Ovary (tissue), 9 donors: ENCODE data around the gene RNU4-1. TPM values are rescaled to one million over a fixed set of nuclear protein-coding genes. Genes with fewer than 3 reads are reported as not detected.
"Not testable (repeated sequence)": the region's sequence is repeated elsewhere in the genome, so short reads cannot be mapped to it uniquely, and the experiment has no call there.

ENCODE experiments used
- DNase-seq, 5 donors: peaks; one replicate each; pipeline ENCODE4 v3.0.0-alpha.2; 2019 to 2020
- H3K27ac ChIP-seq, 2 donors: fragments of 200-600 bp; one replicate each; pipeline versions ENCODE4 v1.5.1 to v1.8.0; 2019 to 2022
- H3K27me3 ChIP-seq: fragments of 200-600 bp; one replicate; pipeline ENCODE4 v1.8.0; 2022
- H3K36me3 ChIP-seq: fragments of 200-600 bp; sonication (generic); one replicate; pipeline ENCODE4 v1.5.1; 2019
- H3K4me1 ChIP-seq: one replicate; pipeline ENCODE4 v1.8.1; 2013; ENCODE audit warnings: mild to moderate bottlenecking, moderate library complexity; ENCODE audit not compliant: insufficient read depth
- H3K4me3 ChIP-seq: fragments of 200-600 bp; sonication (generic); one replicate; pipeline ENCODE4 v1.5.1; 2017
- H3K9me3 ChIP-seq, 2 donors: fragments of 200-600 bp in 1 of 2; sonication (generic) in 1 of 2; one replicate each; pipeline versions ENCODE4 v1.5.1 to v1.8.1; 2013 to 2019; ENCODE audit warnings: mild to moderate bottlenecking in 1 of 2, moderate library complexity in 1 of 2
- CTCF ChIP-seq, 3 donors: fragments of 450-650 bp in 2 of 3; fragments of 200-600 bp in 1 of 3; IDR thresholded peaks; one replicate each; pipeline versions ENCODE4 v1.5.1 to v1.8.0; 2016 to 2022; ENCODE audit warnings: antibody characterized with exemption in 3 of 3, mild to moderate bottlenecking in 1 of 3
- EP300 ChIP-seq: sonication (generic); formaldehyde crosslinking; IDR thresholded peaks from one replicate; pipeline ENCODE4 v1.6.1; 2017; ENCODE audit warnings: antibody characterized with exemption
- POLR2A ChIP-seq: fragments of 450-650 bp; IDR thresholded peaks from one replicate; pipeline ENCODE4 v1.6.1; 2017; ENCODE audit warnings: antibody characterized with exemption, mild to moderate bottlenecking, moderate library complexity
- WGBS, 3 donors: extraction: QIAGEN DNeasy Blood & Tissue Kit in 1 of 3; methylation state at CpG; one replicate each; pipeline versions ENCODE4 v1.1.5 to v1.1.7; 2013 to 2017; 5-methylcytosine and 5-hydroxymethylcytosine counted together
- intact Hi-C, 4 donors: fragments of 100-400 bp; cut with DNase I; formaldehyde crosslinking; loops; one replicate each; pipeline versions ENCODE4 v1.11.0 to v1.15.1; 2022 to 2023
- polyA plus RNA-seq, 2 donors: library from polyadenylated mRNA; stranded (reverse); fragments of 200-250 nt in 1 of 2; fragments of 350-450 nt in 1 of 2; fragmentation: Illumina TruSeq in 1 of 2; extraction: RNeasy Lipid Tissue Mini Kit (QIAGEN cat#74804) in 1 of 2; gene quantifications; one replicate each; pipeline ENCODE4 v1.2.3, GENCODE V29; 2013 to 2014
- total RNA-seq, 7 donors: library from RNA; depleted of rRNA in 2 of 7; stranded (reverse); fragments of >200 nt in 2 of 7; fragmentation: NEBNext Ultra II Directional in 3 of 7; extraction: Animal tissue kit (Norgen Biotek cat#: 25700) in 3 of 7; gene quantifications; one replicate each; pipeline versions ENCODE4 v1.1.0 to v1.2.4, GENCODE V29; 2016 to 2023
- donor health status: DM: no; HTN: no; CAD: no; lungs with moderate emphysema.
- donor health status: DM: no; HTN: no; CAD: no.
- donor health status: Bipolar disorder and iron deficiency.
- donor health status: DM: yes; HTN: yes; CAD: no.
- donor health status: DM: no; HTN: no; CAD: no.
- donor health status: DM: yes; HTN: yes; CAD: no.

The RNU4-1 gene
- total and polyA plus RNA-seq, 9 donors: under 0.01 to 4,499 (median 2,193) TPM; not detected in 2

GRCh38 chr12:120257041-120257821, 35.8 kb downstream of the RNU4-1 start:
- peaks cover 12% of the 10 kb centered on the region for H3K4me1 ChIP-seq

GRCh38 chr12:120254809-120255208, 38.2 kb downstream of the RNU4-1 start:
- Histone ChIP-seq H3K27ac (no peak overlapping the region), H3K36me3 (no peaks in the 10 kb centered on the region), H3K4me1 (peaks cover 9% of the 10 kb centered on the region), H3K9me3 (no peaks in the 10 kb centered on the region), H3K4me3 (no peak overlapping the region), H3K27me3 (no peaks in the 10 kb centered on the region)
- intact Hi-C loops: loop anchor here in 1 of 4 donors (5.0 kb wide), 1 partner anchor 1082 kb away; no protein-coding TSS in a partner anchor
- no peak for DNase-seq
- 86 to 91% (median 88%) methylated on average over 7 of the region's 7 CpGs for WGBS, 3 donors
- TF ChIP-seq CTCF (IDR thresholded peaks at IDR 0.05): no peak
- TF ChIP-seq POLR2A: no peak
- TF ChIP-seq EP300: no peak

More at GRCh38 chr12:120257041-120257821, 35.8 kb downstream of the RNU4-1 start:
- intact Hi-C loops: loop anchor here in 1 of 4 donors (5.0 kb wide), 1 partner anchor 1080 kb away; no protein-coding TSS in a partner anchor
- TF ChIP-seq CTCF (IDR thresholded peaks at IDR 0.05): no peak
- no peak for TF ChIP-seq POLR2A
- no peak for TF ChIP-seq EP300
- 1 to 5% (median 5%) methylated on average over 9 of the region's 9 CpGs for WGBS, 3 donors
- no peaks in the 10 kb centered on the region for H3K27me3 ChIP-seq
- peak; percentile 55 to 73 (median 59) for DNase-seq
- peak overlapping the region; percentile 31 to 60 for H3K27ac ChIP-seq
- H3K9me3 ChIP-seq: no peaks in the 10 kb centered on the region
- H3K4me3 ChIP-seq: no peak overlapping the region
- no peaks in the 10 kb centered on the region for H3K36me3 ChIP-seq

GRCh38 chr12:120253313-120253712, 39.7 kb downstream of the RNU4-1 start:
- 87 to 92% (median 88%) methylated on average over 6 of the region's 6 CpGs for WGBS, 3 donors
- H3K36me3 ChIP-seq, H3K27me3 ChIP-seq, DNase-seq, intact Hi-C loops, H3K27ac ChIP-seq, H3K9me3 ChIP-seq, H3K4me3 ChIP-seq: not testable (repeated sequence)
- peaks cover 14% of the 10 kb centered on the region for H3K4me1 ChIP-seq

GRCh38 chr12:120252071-120252906, 40.7 kb downstream of the RNU4-1 start:
- TF ChIP-seq EP300 (no peak), CTCF (IDR thresholded peaks at IDR 0.05) (no peak), POLR2A (no peak)

GRCh38 chr12:120251364-120252070, 41.5 kb downstream of the RNU4-1 start:
- 92 to 94% (median 94%) methylated on average over 12 of the region's 12 CpGs for WGBS, 3 donors
- DNase-seq, H3K9me3 ChIP-seq, H3K27ac ChIP-seq, H3K27me3 ChIP-seq, H3K4me3 ChIP-seq, H3K36me3 ChIP-seq, intact Hi-C loops: not testable (repeated sequence)
- H3K4me1 ChIP-seq: peaks cover 11% of the 10 kb centered on the region

More at GRCh38 chr12:120252071-120252906, 40.7 kb downstream of the RNU4-1 start:
- no peak overlapping the region for H3K27ac ChIP-seq
- H3K27me3 ChIP-seq: no peaks in the 10 kb centered on the region
- H3K9me3 ChIP-seq: no peaks in the 10 kb centered on the region
- H3K4me1 ChIP-seq: peaks cover 14% of the 10 kb centered on the region
- 91 to 95% (median 92%) methylated on average over 12 of the region's 12 CpGs for WGBS, 3 donors
- no peak overlapping the region for H3K4me3 ChIP-seq
- no peak for DNase-seq
- H3K36me3 ChIP-seq: no peaks in the 10 kb centered on the region
- intact Hi-C loops: no loop called here
